CD1c-positive myeloid dendritic cell (primary cell): Measurements from ENCODE around the gene PDCD1.

Experiments
- DNase-seq: peaks from one replicate; pipeline ENCODE4 v3.0.0-alpha.2; 2016; ENCODE audit errors: extremely low spot score

PDCD1 gene

GRCh38 chr2:241895712-241896641 is 37.3 kb upstream of the PDCD1 start:
- DNase-seq: peak; percentile 13

- no peak for DNase-seq
These were observed 36.7 kb upstream of the PDCD1 start for GRCh38 chr2:241895427-241895711.

- DNase-seq: no peak
These were observed 36.2 kb upstream of the PDCD1 start for GRCh38 chr2:241894681-241895426.

- no peak for DNase-seq
These were observed 35.5 kb upstream of the PDCD1 start for GRCh38 chr2:241894056-241894641.

GRCh38 chr2:241893265-241893664 is 34.6 kb upstream of the PDCD1 start:
- no peak for DNase-seq

- DNase-seq: no peak
These were observed 33.8 kb upstream of the PDCD1 start for GRCh38 chr2:241892299-241893137.

GRCh38 chr2:241891988-241892298 is 33.2 kb upstream of the PDCD1 start:
- no peak for DNase-seq

- no peak for DNase-seq
These were observed 32.8 kb upstream of the PDCD1 start for GRCh38 chr2:241891315-241891987.

- DNase-seq: no peak
These were observed 32.0 kb upstream of the PDCD1 start for GRCh38 chr2:241890524-241891235.

GRCh38 chr2:241888641-241889040 is 29.9 kb upstream of the PDCD1 start:
- no peak for DNase-seq

- no peak for DNase-seq
These were observed 29.3 kb upstream of the PDCD1 start for GRCh38 chr2:241887806-241888522.

- no peak for DNase-seq
These were observed 28.2 kb upstream of the PDCD1 start for GRCh38 chr2:241886840-241887447.

GRCh38 chr2:241885946-241886643 is 27.4 kb upstream of the PDCD1 start:
- no peak for DNase-seq

GRCh38 chr2:241885291-241885945 is 26.7 kb upstream of the PDCD1 start:
- DNase-seq: no peak

- no peak for DNase-seq
These were observed 26.2 kb upstream of the PDCD1 start for GRCh38 chr2:241884951-241885290.

- DNase-seq: peak; percentile 80
These were observed 23.5 kb upstream of the PDCD1 start for GRCh38 chr2:241882091-241882625.

GRCh38 chr2:241880311-241881073 is 21.8 kb upstream of the PDCD1 start:
- DNase-seq: no peak

GRCh38 chr2:241879326-241879725 is 20.6 kb upstream of the PDCD1 start:
- no peak for DNase-seq
